Measurements from ENCODE around the gene PARG.
"Not testable (repeated sequence)": the region's sequence is repeated elsewhere in the genome, so short reads cannot be mapped to it uniquely, and the experiment has no call there.

Gene PARG

GRCh38 chr10:49952006-49952405 lies 10.2 kb upstream of the PARG start:
- not testable (repeated sequence) for H3K27me3 ChIP-seq (ENCODE audit: low read length); H3K4me2 ChIP-seq (ENCODE audit: low read depth, low read length, poor library complexity, severe bottlenecking); H3K27ac ChIP-seq (ENCODE audit: low read depth, low read length); H3K36me3 ChIP-seq (ENCODE audit: low read length); H3K4me3 ChIP-seq (ENCODE audit: insufficient read depth, low read length, poor library complexity, severe bottlenecking); H4K20me1 ChIP-seq (ENCODE audit: low read depth, low read length); H2AFZ ChIP-seq (ENCODE audit: low read depth, low read length, severe bottlenecking); H3K9me3 ChIP-seq (ENCODE audit: insufficient read depth, low read length); H3K9me2 ChIP-seq (replicated peaks; ENCODE audit: insufficient read depth, low read length); H3F3A ChIP-seq (ENCODE audit: insufficient read depth); H3K9ac ChIP-seq (ENCODE audit: low read length); H3K79me2 ChIP-seq (ENCODE audit: insufficient read depth, low read length)

- H3K4me2 ChIP-seq (ENCODE audit: low read depth, low read length, poor library complexity, severe bottlenecking); H3K4me3 ChIP-seq (ENCODE audit: insufficient read depth, low read length, poor library complexity, severe bottlenecking); H4K20me1 ChIP-seq (ENCODE audit: low read depth, low read length); H3K27ac ChIP-seq (ENCODE audit: low read depth, low read length); H3K27me3 ChIP-seq (ENCODE audit: low read length); H2AFZ ChIP-seq (ENCODE audit: low read depth, low read length, severe bottlenecking); H3K9me2 ChIP-seq (replicated peaks; ENCODE audit: insufficient read depth, low read length); H3F3A ChIP-seq (ENCODE audit: insufficient read depth); H3K9me3 ChIP-seq (ENCODE audit: insufficient read depth, low read length); H3K36me3 ChIP-seq (ENCODE audit: low read length); H3K9ac ChIP-seq (ENCODE audit: low read length): not testable (repeated sequence)
- H3K79me2 ChIP-seq (ENCODE audit: insufficient read depth, low read length) = peaks cover 18% of the 10 kb centered on the region
These were observed 6.9 kb upstream of the PARG start for GRCh38 chr10:49948737-49949136.

GRCh38 chr10:49948142-49948541 lies 6.3 kb upstream of the PARG start:
- not testable (repeated sequence) for H3K9me3 ChIP-seq (ENCODE audit: insufficient read depth, low read length); H3K27me3 ChIP-seq (ENCODE audit: low read length); H3F3A ChIP-seq (ENCODE audit: insufficient read depth); H3K4me2 ChIP-seq (ENCODE audit: low read depth, low read length, poor library complexity, severe bottlenecking); H3K4me3 ChIP-seq (ENCODE audit: insufficient read depth, low read length, poor library complexity, severe bottlenecking); H3K9ac ChIP-seq (ENCODE audit: low read length); H2AFZ ChIP-seq (ENCODE audit: low read depth, low read length, severe bottlenecking); H3K36me3 ChIP-seq (ENCODE audit: low read length); H3K27ac ChIP-seq (ENCODE audit: low read depth, low read length); H3K9me2 ChIP-seq (replicated peaks; ENCODE audit: insufficient read depth, low read length); H4K20me1 ChIP-seq (ENCODE audit: low read depth, low read length)
- peaks cover 24% of the 10 kb centered on the region for H3K79me2 ChIP-seq (ENCODE audit: insufficient read depth, low read length)

GRCh38 chr10:49943607-49944006 lies 1.8 kb upstream of the PARG start:
- H3K4me3 ChIP-seq (ENCODE audit: insufficient read depth, low read length, poor library complexity, severe bottlenecking); H3K36me3 ChIP-seq (ENCODE audit: low read length); H3K9ac ChIP-seq (ENCODE audit: low read length); H2AFZ ChIP-seq (ENCODE audit: low read depth, low read length, severe bottlenecking); H3K27me3 ChIP-seq (ENCODE audit: low read length); H3K9me3 ChIP-seq (ENCODE audit: insufficient read depth, low read length); H3K27ac ChIP-seq (ENCODE audit: low read depth, low read length); H4K20me1 ChIP-seq (ENCODE audit: low read depth, low read length); H3F3A ChIP-seq (ENCODE audit: insufficient read depth); H3K9me2 ChIP-seq (replicated peaks; ENCODE audit: insufficient read depth, low read length): not testable (repeated sequence)
- Histone ChIP-seq H3K79me2 (ENCODE audit: insufficient read depth, low read length) (peaks cover 48% of the 10 kb centered on the region), H3K4me2 (ENCODE audit: low read depth, low read length, poor library complexity, severe bottlenecking) (peak overlapping the region; percentile 13)

GRCh38 chr10:49942339-49942705 lies 495 bp upstream of the PARG start:
- Histone ChIP-seq H2AFZ (ENCODE audit: low read depth, low read length, severe bottlenecking) (peak overlapping the region; percentile 76), H3K9ac (ENCODE audit: low read length) (peak overlapping the region; percentile 86), H3K4me3 (ENCODE audit: insufficient read depth, low read length, poor library complexity, severe bottlenecking) (peak overlapping the region; percentile 78), H3K79me2 (ENCODE audit: insufficient read depth, low read length) (peaks cover 56% of the 10 kb centered on the region), H3K4me2 (ENCODE audit: low read depth, low read length, poor library complexity, severe bottlenecking) (peak overlapping the region; percentile 76)
- H3K9me3 ChIP-seq (ENCODE audit: insufficient read depth, low read length); H3K9me2 ChIP-seq (replicated peaks; ENCODE audit: insufficient read depth, low read length); H3F3A ChIP-seq (ENCODE audit: insufficient read depth); H3K36me3 ChIP-seq (ENCODE audit: low read length); H3K27me3 ChIP-seq (ENCODE audit: low read length); H4K20me1 ChIP-seq (ENCODE audit: low read depth, low read length); H3K27ac ChIP-seq (ENCODE audit: low read depth, low read length): not testable (repeated sequence)

- H3K36me3 ChIP-seq (ENCODE audit: low read length); H2AFZ ChIP-seq (ENCODE audit: low read depth, low read length, severe bottlenecking); H3K27ac ChIP-seq (ENCODE audit: low read depth, low read length); H3K4me3 ChIP-seq (ENCODE audit: insufficient read depth, low read length, poor library complexity, severe bottlenecking); H4K20me1 ChIP-seq (ENCODE audit: low read depth, low read length); H3F3A ChIP-seq (ENCODE audit: insufficient read depth); H3K79me2 ChIP-seq (ENCODE audit: insufficient read depth, low read length); H3K27me3 ChIP-seq (ENCODE audit: low read length); H3K4me2 ChIP-seq (ENCODE audit: low read depth, low read length, poor library complexity, severe bottlenecking); H3K9me2 ChIP-seq (replicated peaks; ENCODE audit: insufficient read depth, low read length); H3K9me3 ChIP-seq (ENCODE audit: insufficient read depth, low read length); H3K9ac ChIP-seq (ENCODE audit: low read length): not testable (repeated sequence)
These were observed 9.7 kb downstream of the PARG start for GRCh38 chr10:49931959-49932728.

GRCh38 chr10:49931276-49931675 lies 10.6 kb downstream of the PARG start:
- not testable (repeated sequence) for H3K27me3 ChIP-seq (ENCODE audit: low read length); H3K4me3 ChIP-seq (ENCODE audit: insufficient read depth, low read length, poor library complexity, severe bottlenecking); H4K20me1 ChIP-seq (ENCODE audit: low read depth, low read length); H3K27ac ChIP-seq (ENCODE audit: low read depth, low read length); H2AFZ ChIP-seq (ENCODE audit: low read depth, low read length, severe bottlenecking); H3F3A ChIP-seq (ENCODE audit: insufficient read depth); H3K9me3 ChIP-seq (ENCODE audit: insufficient read depth, low read length); H3K9me2 ChIP-seq (replicated peaks; ENCODE audit: insufficient read depth, low read length); H3K36me3 ChIP-seq (ENCODE audit: low read length); H3K4me2 ChIP-seq (ENCODE audit: low read depth, low read length, poor library complexity, severe bottlenecking); H3K9ac ChIP-seq (ENCODE audit: low read length); H3K79me2 ChIP-seq (ENCODE audit: insufficient read depth, low read length)

GRCh38 chr10:49923572-49923971 lies 18.3 kb downstream of the PARG start:
- H3K9ac ChIP-seq (ENCODE audit: low read length); H3K79me2 ChIP-seq (ENCODE audit: insufficient read depth, low read length); H3K9me2 ChIP-seq (replicated peaks; ENCODE audit: insufficient read depth, low read length); H4K20me1 ChIP-seq (ENCODE audit: low read depth, low read length); H3K4me3 ChIP-seq (ENCODE audit: insufficient read depth, low read length, poor library complexity, severe bottlenecking); H3F3A ChIP-seq (ENCODE audit: insufficient read depth); H3K4me2 ChIP-seq (ENCODE audit: low read depth, low read length, poor library complexity, severe bottlenecking); H3K27me3 ChIP-seq (ENCODE audit: low read length); H3K27ac ChIP-seq (ENCODE audit: low read depth, low read length); H2AFZ ChIP-seq (ENCODE audit: low read depth, low read length, severe bottlenecking); H3K36me3 ChIP-seq (ENCODE audit: low read length); H3K9me3 ChIP-seq (ENCODE audit: insufficient read depth, low read length): not testable (repeated sequence)
